Neural progenitor cell (in vitro differentiated cells): ENCODE data around the gene RBM19.

Experiments used
- EZH2 ChIP-seq: fragments of 200-600 bp; sonication (generic); IDR thresholded peaks from 2 replicates; pipeline ENCODE4 v1.6.1; 2017; ENCODE audit warnings: antibody characterized with exemption, mild to moderate bottlenecking, moderate library complexity
- EZH2phosphoT487 ChIP-seq: fragments of 200-600 bp; sonication (generic); IDR thresholded peaks from 2 replicates; pipeline ENCODE4 v1.6.1; 2017; ENCODE audit warnings: antibody characterized with exemption
- TF ChIP-seq, protein P1 (sequence below): fragments of 200-600 bp; sonication (generic); IDR thresholded peaks from 2 replicates; pipeline ENCODE4 v1.5.1; 2017; ENCODE audit warnings: antibody characterized with exemption, mild to moderate bottlenecking

DNA sequence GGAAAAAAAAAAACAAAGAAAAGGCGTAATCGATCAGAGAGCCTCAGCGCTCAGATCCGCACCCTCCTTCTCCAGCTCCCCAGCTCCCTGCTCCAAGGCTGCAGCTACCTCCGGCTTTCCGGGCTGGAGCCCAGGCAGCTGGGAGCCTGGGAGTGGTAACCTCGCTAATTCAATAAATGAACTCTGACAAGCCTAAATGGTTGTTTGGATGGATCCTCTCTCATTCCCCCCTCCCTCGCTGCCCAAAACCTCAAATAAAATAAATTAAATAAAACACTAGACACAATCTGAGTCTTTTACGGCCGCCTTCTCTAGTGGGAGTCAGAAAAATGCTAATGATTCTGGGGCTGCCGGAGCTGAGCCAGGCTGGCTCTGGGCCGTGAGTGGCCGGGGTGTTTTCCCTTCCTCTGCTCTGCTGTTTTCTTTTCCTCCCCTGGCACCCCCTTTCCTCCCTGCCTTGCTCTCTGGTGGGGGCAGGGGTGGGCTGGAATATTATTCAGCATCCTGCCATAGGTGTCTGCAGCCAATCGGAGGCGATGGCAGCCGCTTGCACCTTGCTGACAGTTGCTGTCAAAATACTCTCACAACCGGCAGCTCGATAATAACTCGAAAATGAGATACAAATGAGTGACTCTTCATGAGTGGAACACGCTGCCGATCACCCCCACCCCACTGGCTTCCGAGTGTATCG lies 76.1 kb downstream of the RBM19 start:
- TF ChIP-seq, protein P1, sequence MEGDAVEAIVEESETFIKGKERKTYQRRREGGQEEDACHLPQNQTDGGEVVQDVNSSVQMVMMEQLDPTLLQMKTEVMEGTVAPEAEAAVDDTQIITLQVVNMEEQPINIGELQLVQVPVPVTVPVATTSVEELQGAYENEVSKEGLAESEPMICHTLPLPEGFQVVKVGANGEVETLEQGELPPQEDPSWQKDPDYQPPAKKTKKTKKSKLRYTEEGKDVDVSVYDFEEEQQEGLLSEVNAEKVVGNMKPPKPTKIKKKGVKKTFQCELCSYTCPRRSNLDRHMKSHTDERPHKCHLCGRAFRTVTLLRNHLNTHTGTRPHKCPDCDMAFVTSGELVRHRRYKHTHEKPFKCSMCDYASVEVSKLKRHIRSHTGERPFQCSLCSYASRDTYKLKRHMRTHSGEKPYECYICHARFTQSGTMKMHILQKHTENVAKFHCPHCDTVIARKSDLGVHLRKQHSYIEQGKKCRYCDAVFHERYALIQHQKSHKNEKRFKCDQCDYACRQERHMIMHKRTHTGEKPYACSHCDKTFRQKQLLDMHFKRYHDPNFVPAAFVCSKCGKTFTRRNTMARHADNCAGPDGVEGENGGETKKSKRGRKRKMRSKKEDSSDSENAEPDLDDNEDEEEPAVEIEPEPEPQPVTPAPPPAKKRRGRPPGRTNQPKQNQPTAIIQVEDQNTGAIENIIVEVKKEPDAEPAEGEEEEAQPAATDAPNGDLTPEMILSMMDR, result no peak
- TF ChIP-seq EZH2phosphoT487 (no peak), EZH2 (no peak)
